ENCODE data around the gene INO80C. TPM values are rescaled to one million over a fixed set of nuclear protein-coding genes. Genes with fewer than 3 reads are reported as not detected.

Gene INO80C
- total RNA-seq, 2 donors from 2014 or later, result 11.1 to 13.9 TPM

GRCh38 chr18:35431374-35431741 is 66.4 kb downstream of the INO80C start:
- Histone ChIP-seq H3K4me3 (no peak overlapping the region), H3K27ac (no peak overlapping the region), H3K9me3 (peaks cover 0 to 9% of the 10 kb centered on the region in 2 donors), H3K27me3 (no peaks in the 10 kb centered on the region), H3K4me1 (no peaks in the 10 kb centered on the region), H3K36me3 (no peaks in the 10 kb centered on the region)
- TF ChIP-seq CTCF (IDR thresholded peaks at IDR 0.05), result no peak
- no peak for DNase-seq (ENCODE audit: low spot score)

GRCh38 chr18:35430721-35431373 is 66.9 kb downstream of the INO80C start:
- H3K27ac ChIP-seq, result no peak overlapping the region
- no peaks in the 10 kb centered on the region for H3K4me1 ChIP-seq
- no peaks in the 10 kb centered on the region for H3K36me3 ChIP-seq
- no peak overlapping the region for H3K4me3 ChIP-seq
- H3K27me3 ChIP-seq, result no peaks in the 10 kb centered on the region
- no peak for TF ChIP-seq CTCF (IDR thresholded peaks at IDR 0.05)
- DNase-seq (ENCODE audit: low spot score), result no peak
- H3K9me3 ChIP-seq, result peaks cover 0 to 4% of the 10 kb centered on the region in 2 donors

- Histone ChIP-seq H3K4me1 (no peaks in the 10 kb centered on the region), H3K9me3 (no peaks in the 10 kb centered on the region), H3K27ac (no peak overlapping the region), H3K27me3 (no peaks in the 10 kb centered on the region), H3K36me3 (no peaks in the 10 kb centered on the region), H3K4me3 (no peak overlapping the region)
- no peak for TF ChIP-seq CTCF (IDR thresholded peaks at IDR 0.05)
- DNase-seq (ENCODE audit: low spot score), result no peak
Measured at GRCh38 chr18:35426786-35427185, 71.0 kb downstream of the INO80C start.

GRCh38 chr18:35424356-35424755 is 73.4 kb downstream of the INO80C start:
- no peaks in the 10 kb centered on the region for H3K36me3 ChIP-seq
- H3K27me3 ChIP-seq, result no peaks in the 10 kb centered on the region
- H3K9me3 ChIP-seq, result no peaks in the 10 kb centered on the region
- no peaks in the 10 kb centered on the region for H3K4me1 ChIP-seq
- no peak overlapping the region for H3K4me3 ChIP-seq
- DNase-seq (ENCODE audit: low spot score), result no peak
- H3K27ac ChIP-seq, result no peak overlapping the region
- no peak for TF ChIP-seq CTCF (IDR thresholded peaks at IDR 0.05)

- no peaks in the 10 kb centered on the region for H3K4me1 ChIP-seq
- TF ChIP-seq CTCF (IDR thresholded peaks at IDR 0.05), result no peak
- H3K9me3 ChIP-seq, result peaks cover 0 to 18% of the 10 kb centered on the region in 2 donors
- no peak for DNase-seq (ENCODE audit: low spot score)
- no peak overlapping the region for H3K27ac ChIP-seq
- no peak overlapping the region for H3K4me3 ChIP-seq
- no peaks in the 10 kb centered on the region for H3K36me3 ChIP-seq
- no peaks in the 10 kb centered on the region for H3K27me3 ChIP-seq
Measured at GRCh38 chr18:35422237-35422636, 75.5 kb downstream of the INO80C start.

GRCh38 chr18:35418610-35419009 is 79.2 kb downstream of the INO80C start:
- Histone ChIP-seq H3K27ac (no peak overlapping the region), H3K36me3 (no peaks in the 10 kb centered on the region), H3K4me3 (no peak overlapping the region), H3K9me3 (peaks cover 0 to 24% of the 10 kb centered on the region in 2 donors), H3K27me3 (no peaks in the 10 kb centered on the region), H3K4me1 (peaks cover 0 to 9% of the 10 kb centered on the region in 2 donors)
- DNase-seq (ENCODE audit: low spot score), result no peak
- no peak for TF ChIP-seq CTCF (IDR thresholded peaks at IDR 0.05)
